ENCODE measurements around the gene PGAP6. TPM values are rescaled to one million over a fixed set of nuclear protein-coding genes. Genes with fewer than 3 reads are reported as not detected.
A peak's percentile ranks its signal among the peaks of the same experiment; 100 is the strongest.
"Not testable (repeated sequence)": the region's sequence is repeated elsewhere in the genome, so short reads cannot be mapped to it uniquely, and the experiment has no call there.

Gene PGAP6
- polyA plus RNA-seq, 4 donors = 48.1 to 76.6 (median 64.9) TPM

- no peaks in the 10 kb centered on the region for H3K27me3 ChIP-seq (ENCODE audit: control insufficient read depth in 3 of 3, insufficient read depth in 3 of 3, low read length in 3 of 3)
- peaks cover 0 to 58% (median 0%) of the 10 kb centered on the region in 3 donors for H3K36me3 ChIP-seq (ENCODE audit: control insufficient read depth in 3 of 3, insufficient read depth in 2 of 3, low read depth in 1 of 3, low read length in 3 of 3)
- FAIRE-seq (no peak), DNase-seq (peak; percentile 40 to 82)
- 28 to 50% (median 36%) methylated on average over 5 of the region's 5 CpGs for WGBS, 3 donors
- H3K4me1 ChIP-seq (ENCODE audit: control insufficient read depth in 3 of 3, insufficient read depth in 2 of 3, low read depth in 1 of 3, low read length in 2 of 3) = peaks cover 0 to 30% (median 5%) of the 10 kb centered on the region in 3 donors
- H3K27ac ChIP-seq (ENCODE audit: low read depth in 1 of 3, low read length in 2 of 3) = peak overlapping the region in 1 of 3 donors; percentile 74
- no peaks in the 10 kb centered on the region for H3K9me3 ChIP-seq (ENCODE audit: control insufficient read depth in 2 of 2, insufficient read depth in 1 of 2, low read depth in 1 of 2, low read length in 1 of 2)
- H3K4me3 ChIP-seq (ENCODE audit: low read depth in 1 of 3, low read length in 3 of 3) = no peak overlapping the region
Observed at GRCh38 chr16:339680-340079, 42.1 kb downstream of the PGAP6 start.

GRCh38 chr16:337975-338575 lies 43.7 kb downstream of the PGAP6 start:
- FAIRE-seq (no peak), DNase-seq (no peak)
- 83 to 86% (median 84%) methylated on average over 21 of the region's 21 CpGs for WGBS, 3 donors
- H3K27ac ChIP-seq (ENCODE audit: low read depth in 1 of 3, low read length in 2 of 3) = peak overlapping the region in 1 of 3 donors; percentile 33
- H3K4me1 ChIP-seq (ENCODE audit: control insufficient read depth in 3 of 3, insufficient read depth in 2 of 3, low read depth in 1 of 3, low read length in 2 of 3) = peaks cover 0 to 33% (median 5%) of the 10 kb centered on the region in 3 donors
- no peak overlapping the region for H3K4me3 ChIP-seq (ENCODE audit: low read depth in 1 of 3, low read length in 3 of 3)
- H3K36me3 ChIP-seq (ENCODE audit: control insufficient read depth in 3 of 3, insufficient read depth in 2 of 3, low read depth in 1 of 3, low read length in 3 of 3) = peaks cover 0 to 42% (median 0%) of the 10 kb centered on the region in 3 donors
- H3K27me3 ChIP-seq (ENCODE audit: control insufficient read depth in 3 of 3, insufficient read depth in 3 of 3, low read length in 3 of 3) = no peaks in the 10 kb centered on the region
- no peaks in the 10 kb centered on the region for H3K9me3 ChIP-seq (ENCODE audit: control insufficient read depth in 2 of 2, insufficient read depth in 1 of 2, low read depth in 1 of 2, low read length in 1 of 2)

- no peak overlapping the region for H3K4me3 ChIP-seq (ENCODE audit: low read depth in 1 of 3, low read length in 3 of 3)
- H3K4me1 ChIP-seq (ENCODE audit: control insufficient read depth in 3 of 3, insufficient read depth in 2 of 3, low read depth in 1 of 3, low read length in 2 of 3) = peaks cover 0 to 33% (median 5%) of the 10 kb centered on the region in 3 donors
- no peak for FAIRE-seq
- peaks cover 0 to 35% (median 0%) of the 10 kb centered on the region in 3 donors for H3K36me3 ChIP-seq (ENCODE audit: control insufficient read depth in 3 of 3, insufficient read depth in 2 of 3, low read depth in 1 of 3, low read length in 3 of 3)
- H3K27me3 ChIP-seq (ENCODE audit: control insufficient read depth in 3 of 3, insufficient read depth in 3 of 3, low read length in 3 of 3) = no peaks in the 10 kb centered on the region
- H3K9me3 ChIP-seq (ENCODE audit: control insufficient read depth in 2 of 2, insufficient read depth in 1 of 2, low read depth in 1 of 2, low read length in 1 of 2) = no peaks in the 10 kb centered on the region
- no peak for DNase-seq
- no peak overlapping the region for H3K27ac ChIP-seq (ENCODE audit: low read depth in 1 of 3, low read length in 2 of 3)
- WGBS, 3 donors = 76 to 87% (median 77%) methylated on average over 10 of the region's 10 CpGs
Observed at GRCh38 chr16:337437-337836, 44.3 kb downstream of the PGAP6 start.

- no peaks in the 10 kb centered on the region for H3K27me3 ChIP-seq (ENCODE audit: control insufficient read depth in 3 of 3, insufficient read depth in 3 of 3, low read length in 3 of 3)
- FAIRE-seq = no peak
- 88 to 90% (median 89%) methylated on average over 11 of the region's 11 CpGs for WGBS, 3 donors
- H3K36me3 ChIP-seq (ENCODE audit: control insufficient read depth in 3 of 3, insufficient read depth in 2 of 3, low read depth in 1 of 3, low read length in 3 of 3) = peaks cover 0 to 30% (median 0%) of the 10 kb centered on the region in 3 donors
- H3K27ac ChIP-seq (ENCODE audit: low read depth in 1 of 3, low read length in 2 of 3) = no peak overlapping the region
- DNase-seq = no peak
- H3K4me1 ChIP-seq (ENCODE audit: control insufficient read depth in 3 of 3, insufficient read depth in 2 of 3, low read depth in 1 of 3, low read length in 2 of 3) = peaks cover 0 to 38% (median 5%) of the 10 kb centered on the region in 3 donors
- H3K9me3 ChIP-seq (ENCODE audit: control insufficient read depth in 2 of 2, insufficient read depth in 1 of 2, low read depth in 1 of 2, low read length in 1 of 2) = no peaks in the 10 kb centered on the region
- H3K4me3 ChIP-seq (ENCODE audit: low read depth in 1 of 3, low read length in 3 of 3) = no peak overlapping the region
Observed at GRCh38 chr16:336269-336668, 45.5 kb downstream of the PGAP6 start.

GRCh38 chr16:334861-335632 lies 46.7 kb downstream of the PGAP6 start:
- not testable (repeated sequence) for DNase-seq; H3K9me3 ChIP-seq (ENCODE audit: control insufficient read depth in 2 of 2, insufficient read depth in 1 of 2, low read depth in 1 of 2, low read length in 1 of 2); H3K4me3 ChIP-seq (ENCODE audit: low read depth in 1 of 3, low read length in 3 of 3); FAIRE-seq; H3K27me3 ChIP-seq (ENCODE audit: control insufficient read depth in 3 of 3, insufficient read depth in 3 of 3, low read length in 3 of 3)
- Histone ChIP-seq H3K36me3 (ENCODE audit: control insufficient read depth in 3 of 3, insufficient read depth in 2 of 3, low read depth in 1 of 3, low read length in 3 of 3) (peaks cover 0 to 23% (median 0%) of the 10 kb centered on the region in 3 donors), H3K27ac (ENCODE audit: low read depth in 1 of 3, low read length in 2 of 3) (peak overlapping the region in 1 of 3 donors; percentile 67), H3K4me1 (ENCODE audit: control insufficient read depth in 3 of 3, insufficient read depth in 2 of 3, low read depth in 1 of 3, low read length in 2 of 3) (peaks cover 3 to 40% (median 6%) of the 10 kb centered on the region in 3 donors)
- WGBS, 3 donors = 82 to 86% (median 83%) methylated on average over 11 of the region's 11 CpGs

GRCh38 chr16:334164-334832 lies 47.5 kb downstream of the PGAP6 start:
- H3K27me3 ChIP-seq (ENCODE audit: control insufficient read depth in 3 of 3, insufficient read depth in 3 of 3, low read length in 3 of 3); H3K4me3 ChIP-seq (ENCODE audit: low read depth in 1 of 3, low read length in 3 of 3); DNase-seq; FAIRE-seq; H3K9me3 ChIP-seq (ENCODE audit: control insufficient read depth in 2 of 2, insufficient read depth in 1 of 2, low read depth in 1 of 2, low read length in 1 of 2): not testable (repeated sequence)
- Histone ChIP-seq H3K4me1 (ENCODE audit: control insufficient read depth in 3 of 3, insufficient read depth in 2 of 3, low read depth in 1 of 3, low read length in 2 of 3) (peaks cover 3 to 35% (median 3%) of the 10 kb centered on the region in 3 donors), H3K27ac (ENCODE audit: low read depth in 1 of 3, low read length in 2 of 3) (peak overlapping the region in 1 of 3 donors; percentile 41), H3K36me3 (ENCODE audit: control insufficient read depth in 3 of 3, insufficient read depth in 2 of 3, low read depth in 1 of 3, low read length in 3 of 3) (peaks cover 0 to 24% (median 0%) of the 10 kb centered on the region in 3 donors)
- 97 to 99% (median 98%) methylated on average over 4 to 5 of the region's 5 CpGs for WGBS, 3 donors

- H3K27me3 ChIP-seq (ENCODE audit: control insufficient read depth in 3 of 3, insufficient read depth in 3 of 3, low read length in 3 of 3) = no peaks in the 10 kb centered on the region
- DNase-seq (no peak), FAIRE-seq (no peak)
- H3K4me3 ChIP-seq (ENCODE audit: low read depth in 1 of 3, low read length in 3 of 3) = no peak overlapping the region
- no peaks in the 10 kb centered on the region for H3K9me3 ChIP-seq (ENCODE audit: control insufficient read depth in 2 of 2, insufficient read depth in 1 of 2, low read depth in 1 of 2, low read length in 1 of 2)
- peaks cover 3 to 37% (median 3%) of the 10 kb centered on the region in 3 donors for H3K4me1 ChIP-seq (ENCODE audit: control insufficient read depth in 3 of 3, insufficient read depth in 2 of 3, low read depth in 1 of 3, low read length in 2 of 3)
- H3K27ac ChIP-seq (ENCODE audit: low read depth in 1 of 3, low read length in 2 of 3) = no peak overlapping the region
- peaks cover 0 to 27% (median 0%) of the 10 kb centered on the region in 3 donors for H3K36me3 ChIP-seq (ENCODE audit: control insufficient read depth in 3 of 3, insufficient read depth in 2 of 3, low read depth in 1 of 3, low read length in 3 of 3)
- 85 to 93% (median 92%) methylated on average over 6 of the region's 6 CpGs for WGBS, 3 donors
Observed at GRCh38 chr16:333406-334094, 48.2 kb downstream of the PGAP6 start.

Measured in small intestine (tissue), 7 donors.